Measurements from ENCODE around the gene PCDHB6. TPM values are rescaled to one million over a fixed set of nuclear protein-coding genes. Genes with fewer than 3 reads are reported as not detected.
A peak's percentile ranks its signal among the peaks of the same experiment; 100 is the strongest.
"Not testable (repeated sequence)": the region's sequence is repeated elsewhere in the genome, so short reads cannot be mapped to it uniquely, and the experiment has no call there.

PCDHB6 gene
- total RNA-seq, 4 donors from 2014 or later = 1.8 to 3.7 (median 2.4) TPM

GRCh38 chr5:141180313-141180712, 30.5 kb downstream of the PCDHB6 start:
- H3K36me3 ChIP-seq = peaks cover 0 to 11% (median 0%) of the 10 kb centered on the region in 3 donors
- H3K4me1 ChIP-seq = no peaks in the 10 kb centered on the region
- H3K27me3 ChIP-seq = peaks cover 0 to 8% of the 10 kb centered on the region in 2 donors
- H3K4me3 ChIP-seq = no peak overlapping the region
- no peak overlapping the region for H3K27ac ChIP-seq
- peaks cover 0 to 88% (median 35%) of the 10 kb centered on the region in 4 donors for H3K9me3 ChIP-seq
- WGBS, 2 donors = 22 to 57% methylated on average over 1 of the region's 1 CpG
- no peak for DNase-seq (ENCODE audit: low spot score in 2 of 2)
- no peak for TF ChIP-seq POLR2A (IDR thresholded peaks at IDR 0.05)
- TF ChIP-seq CTCF (IDR thresholded peaks at IDR 0.05) = no peak
- no peak for TF ChIP-seq EP300 (IDR thresholded peaks at IDR 0.05)

DNA sequence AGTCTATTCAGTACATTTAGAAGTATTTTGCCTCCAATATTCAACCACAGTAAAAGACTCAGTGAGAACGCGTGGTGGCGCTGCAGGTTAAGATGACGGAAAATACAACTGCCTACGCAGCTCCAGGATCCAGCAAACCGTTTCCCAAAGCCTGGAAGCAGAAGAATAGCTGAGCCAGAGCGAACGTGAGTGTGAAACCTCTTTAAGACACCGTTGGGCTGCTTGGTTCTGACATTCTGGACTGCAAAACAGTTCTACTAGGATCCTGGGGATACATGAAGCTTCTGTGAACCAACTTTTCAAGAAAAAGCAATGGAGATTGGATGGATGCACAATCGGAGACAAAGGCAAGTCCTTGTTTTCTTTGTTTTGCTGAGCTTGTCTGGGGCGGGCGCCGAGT, 32.4 kb downstream of the PCDHB6 start, which contains the start of gene PCDHB16:
PCDHB16 (plus strand) TSS at position 140 of the 400 bp plus-strand sequence; CDS start at position 313, 173 bp downstream.
- Histone ChIP-seq H3K27ac (peak within 1 kb of the TSS; percentile 2 to 65 (median 38)), H3K36me3 (peaks cover 0 to 11% (median 0%) of the 10 kb centered on the region in 3 donors), H3K9me3 (peaks cover 0 to 88% (median 33%) of the 10 kb centered on the region in 4 donors), H3K4me3 (peak within 1 kb of the TSS in 3 of 4 donors; percentile 18 to 47 (median 32)), H3K4me1 (no peaks in the 10 kb centered on the region), H3K27me3 (peaks cover 0 to 8% of the 10 kb centered on the region in 2 donors)
- TF ChIP-seq CTCF (IDR thresholded peaks at IDR 0.05) (peak in 4 of 5 experiments; percentile 22 to 51 (median 35)), POLR2A (IDR thresholded peaks at IDR 0.05) (no peak), EP300 (IDR thresholded peaks at IDR 0.05) (peak in 1 of 2 donors; percentile 34)
- 9 to 14% methylated on average over 13 of the region's 13 CpGs for WGBS, 2 donors
- DNase-seq (ENCODE audit: low spot score in 2 of 2) = peak; percentile 27 to 43

GRCh38 chr5:141184117-141184855, 34.4 kb downstream of the PCDHB6 start:
- H3K9me3 ChIP-seq = peaks cover 0 to 89% (median 32%) of the 10 kb centered on the region in 4 donors
- H3K36me3 ChIP-seq; H3K27ac ChIP-seq; H3K27me3 ChIP-seq; H3K4me1 ChIP-seq; DNase-seq (ENCODE audit: low spot score in 2 of 2); H3K4me3 ChIP-seq: not testable (repeated sequence)
- 45 to 46% methylated on average over 16 to 26 of the region's 69 CpGs for WGBS, 2 donors

DNA sequence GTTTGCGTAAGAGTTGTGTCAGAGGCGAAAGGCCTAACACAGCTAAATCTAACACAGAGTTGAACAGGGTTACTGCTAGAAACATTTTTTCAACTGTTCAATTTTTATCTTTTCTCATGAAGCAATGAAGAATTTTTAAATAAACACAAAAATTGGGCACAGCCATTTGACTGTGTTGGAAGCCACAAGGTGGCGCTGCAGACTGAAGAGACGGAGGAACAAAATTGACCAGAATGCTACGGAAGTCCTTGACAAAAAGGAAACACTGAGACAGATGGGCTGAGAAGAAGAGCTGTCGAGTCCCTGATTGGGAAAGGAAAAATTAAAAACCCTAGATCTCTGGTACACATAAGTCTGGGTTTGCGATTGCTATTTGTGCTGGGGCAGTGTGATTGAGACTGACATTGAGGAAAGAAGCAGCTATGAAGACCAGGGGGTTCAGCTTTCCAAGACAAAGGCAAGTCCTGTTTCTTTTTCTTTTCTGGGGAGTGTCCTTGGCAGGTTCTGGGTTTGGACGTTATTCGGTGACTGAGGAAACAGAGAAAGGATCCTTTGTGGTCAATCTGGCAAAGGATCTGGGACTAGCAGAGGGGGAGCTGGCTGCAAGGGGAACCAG, 37.1 kb downstream of the PCDHB6 start, which contains the start of gene PCDHB9:
PCDHB9 (plus strand) TSS at position 265 of the 616 bp plus-strand sequence; CDS start at position 423, 158 bp downstream.
- TF ChIP-seq CTCF (IDR thresholded peaks at IDR 0.05) (peak in 1 of 5 experiments; percentile 19), POLR2A (IDR thresholded peaks at IDR 0.05) (no peak), EP300 (IDR thresholded peaks at IDR 0.05) (no peak)
- DNase-seq (ENCODE audit: low spot score in 2 of 2) = no peak
- Histone ChIP-seq H3K9me3 (peaks cover 0 to 97% (median 38%) of the 10 kb centered on the region in 4 donors), H3K36me3 (peaks cover 0 to 8% (median 0%) of the 10 kb centered on the region in 3 donors), H3K4me3 (peak within 1 kb of the TSS in 1 of 4 donors; percentile 9), H3K4me1 (no peaks in the 10 kb centered on the region), H3K27ac (no peak within 1 kb of the TSS), H3K27me3 (no peaks in the 10 kb centered on the region)
- 18 to 20% methylated on average over 9 of the region's 9 CpGs for WGBS, 2 donors

- peaks cover 0 to 96% (median 34%) of the 10 kb centered on the region in 4 donors for H3K9me3 ChIP-seq
- not testable (repeated sequence) for H3K27me3 ChIP-seq; DNase-seq (ENCODE audit: low spot score in 2 of 2); H3K27ac ChIP-seq; H3K4me1 ChIP-seq; H3K36me3 ChIP-seq; H3K4me3 ChIP-seq
- 46 to 53% methylated on average over 21 to 23 of the region's 37 CpGs for WGBS, 2 donors
Measured at GRCh38 chr5:141188682-141189081, 38.8 kb downstream of the PCDHB6 start.

- H3K27me3 ChIP-seq; H3K4me3 ChIP-seq; H3K27ac ChIP-seq; DNase-seq (ENCODE audit: low spot score in 2 of 2); H3K36me3 ChIP-seq; H3K4me1 ChIP-seq: not testable (repeated sequence)
- 40 to 46% methylated on average over 12 to 22 of the region's 35 CpGs for WGBS, 2 donors
- peaks cover 0 to 94% (median 34%) of the 10 kb centered on the region in 4 donors for H3K9me3 ChIP-seq
Measured at GRCh38 chr5:141189131-141189530, 39.3 kb downstream of the PCDHB6 start.
